ENCODE measurements around the gene COL21A1.

- TF ChIP-seq CTCF (IDR thresholded peaks at IDR 0.05), result no peak
- TF ChIP-seq ZFX (IDR thresholded peaks at IDR 0.05; ENCODE audit: borderline replicate concordance), result no peak
Measured at GRCh38 chr6:56073761-56074160, 173.6 kb downstream of the COL21A1 start.

Data from 22Rv1 (cell line).